ENCODE measurements around the gene DTNA. TPM values are rescaled to one million over a fixed set of nuclear protein-coding genes. Genes with fewer than 3 reads are reported as not detected.

Gene DTNA
- total RNA-seq, 1 experiment from 2014 or later: 0.77 TPM

DNA sequence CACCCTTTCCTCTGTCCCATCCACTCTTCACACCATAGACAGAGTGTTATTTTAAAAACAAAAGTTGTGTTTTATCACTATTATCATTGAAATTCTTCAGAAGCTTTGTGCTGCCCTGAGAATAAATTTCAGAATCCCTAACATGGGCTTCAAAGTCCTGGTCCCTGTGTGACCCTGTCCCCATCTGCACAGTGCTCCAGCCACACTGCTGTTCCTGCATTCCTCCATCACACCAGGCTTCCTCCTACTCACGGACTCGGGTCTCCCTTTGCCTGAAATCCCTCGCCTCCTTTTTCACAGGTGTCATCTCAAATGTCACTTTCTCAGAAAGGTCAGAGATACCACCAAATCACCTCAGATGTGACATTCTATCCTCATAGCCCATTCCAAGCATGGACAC is 8.2 kb upstream of the DTNA start:
- BruUV-seq (replicated peaks): no TSS peak
- POLR2A ChIA-PET: no interaction called here
- DNase-seq (ENCODE audit: low read depth, low spot score) (no peak), ATAC-seq (no peak)
- CTCF ChIA-PET: no interaction called here
- in situ Hi-C loops (cut with HindIII; ENCODE audit: low pct_unique_long_range_greater_than_20kb, low sequenced_read_pairs): no loop called here
- no peak overlapping the region for H3K4me3 ChIP-seq (ENCODE audit: low read depth in 2 of 2, low read length in 2 of 2)
- peaks cover 2% of the 10 kb centered on the region for H3K4me1 ChIP-seq (ENCODE audit: control insufficient read depth, insufficient read depth, low read length)
- intact Hi-C loops (cut with micrococcal nuclease; ENCODE audit: unreplicated experiment): no loop called here
- H3K36me3 ChIP-seq (ENCODE audit: control insufficient read depth, insufficient read depth, low read length): no peaks in the 10 kb centered on the region
- TF ChIP-seq POLR2AphosphoS5 (IDR thresholded peaks at IDR 0.05; ENCODE audit: low read depth, low read length) (no peak), SIN3A (IDR thresholded peaks at IDR 0.05; ENCODE audit: borderline replicate concordance, insufficient read depth, low read depth, low read length) (no peak)
- no peaks in the 10 kb centered on the region for H3K9me3 ChIP-seq (ENCODE audit: control insufficient read depth, insufficient read depth, low read depth, low read length)
- no peaks in the 10 kb centered on the region for H3K27me3 ChIP-seq (ENCODE audit: control insufficient read depth, insufficient read depth, low read length)
- no peak overlapping the region for H3K27ac ChIP-seq (ENCODE audit: low read length)

GRCh38 chr18:34702814-34703213 is 7.3 kb upstream of the DTNA start:
- intact Hi-C loops (cut with micrococcal nuclease; ENCODE audit: unreplicated experiment) (no loop called here), in situ Hi-C loops (cut with HindIII; ENCODE audit: low pct_unique_long_range_greater_than_20kb, low sequenced_read_pairs) (no loop called here)
- Histone ChIP-seq H3K4me3 (ENCODE audit: low read depth in 2 of 2, low read length in 2 of 2) (no peak overlapping the region), H3K27ac (ENCODE audit: low read length) (no peak overlapping the region), H3K36me3 (ENCODE audit: control insufficient read depth, insufficient read depth, low read length) (no peaks in the 10 kb centered on the region), H3K4me1 (ENCODE audit: control insufficient read depth, insufficient read depth, low read length) (peaks cover 9% of the 10 kb centered on the region), H3K9me3 (ENCODE audit: control insufficient read depth, insufficient read depth, low read depth, low read length) (no peaks in the 10 kb centered on the region), H3K27me3 (ENCODE audit: control insufficient read depth, insufficient read depth, low read length) (no peaks in the 10 kb centered on the region)
- ATAC-seq: no peak
- ChIA-PET POLR2A (no interaction called here), CTCF (no interaction called here)
- no peak for DNase-seq (ENCODE audit: low read depth, low spot score)
- no TSS peak for BruUV-seq (replicated peaks)
- TF ChIP-seq, protein P1, sequence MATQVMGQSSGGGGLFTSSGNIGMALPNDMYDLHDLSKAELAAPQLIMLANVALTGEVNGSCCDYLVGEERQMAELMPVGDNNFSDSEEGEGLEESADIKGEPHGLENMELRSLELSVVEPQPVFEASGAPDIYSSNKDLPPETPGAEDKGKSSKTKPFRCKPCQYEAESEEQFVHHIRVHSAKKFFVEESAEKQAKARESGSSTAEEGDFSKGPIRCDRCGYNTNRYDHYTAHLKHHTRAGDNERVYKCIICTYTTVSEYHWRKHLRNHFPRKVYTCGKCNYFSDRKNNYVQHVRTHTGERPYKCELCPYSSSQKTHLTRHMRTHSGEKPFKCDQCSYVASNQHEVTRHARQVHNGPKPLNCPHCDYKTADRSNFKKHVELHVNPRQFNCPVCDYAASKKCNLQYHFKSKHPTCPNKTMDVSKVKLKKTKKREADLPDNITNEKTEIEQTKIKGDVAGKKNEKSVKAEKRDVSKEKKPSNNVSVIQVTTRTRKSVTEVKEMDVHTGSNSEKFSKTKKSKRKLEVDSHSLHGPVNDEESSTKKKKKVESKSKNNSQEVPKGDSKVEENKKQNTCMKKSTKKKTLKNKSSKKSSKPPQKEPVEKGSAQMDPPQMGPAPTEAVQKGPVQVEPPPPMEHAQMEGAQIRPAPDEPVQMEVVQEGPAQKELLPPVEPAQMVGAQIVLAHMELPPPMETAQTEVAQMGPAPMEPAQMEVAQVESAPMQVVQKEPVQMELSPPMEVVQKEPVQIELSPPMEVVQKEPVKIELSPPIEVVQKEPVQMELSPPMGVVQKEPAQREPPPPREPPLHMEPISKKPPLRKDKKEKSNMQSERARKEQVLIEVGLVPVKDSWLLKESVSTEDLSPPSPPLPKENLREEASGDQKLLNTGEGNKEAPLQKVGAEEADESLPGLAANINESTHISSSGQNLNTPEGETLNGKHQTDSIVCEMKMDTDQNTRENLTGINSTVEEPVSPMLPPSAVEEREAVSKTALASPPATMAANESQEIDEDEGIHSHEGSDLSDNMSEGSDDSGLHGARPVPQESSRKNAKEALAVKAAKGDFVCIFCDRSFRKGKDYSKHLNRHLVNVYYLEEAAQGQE (IDR thresholded peaks at IDR 0.05; ENCODE audit: insufficient read depth in 1 of 2, low read depth in 2 of 2, low read length in 1 of 2): no peak
- no peak for TF ChIP-seq SIN3A (IDR thresholded peaks at IDR 0.05; ENCODE audit: borderline replicate concordance, insufficient read depth, low read depth, low read length)
- TF ChIP-seq, protein P2, sequence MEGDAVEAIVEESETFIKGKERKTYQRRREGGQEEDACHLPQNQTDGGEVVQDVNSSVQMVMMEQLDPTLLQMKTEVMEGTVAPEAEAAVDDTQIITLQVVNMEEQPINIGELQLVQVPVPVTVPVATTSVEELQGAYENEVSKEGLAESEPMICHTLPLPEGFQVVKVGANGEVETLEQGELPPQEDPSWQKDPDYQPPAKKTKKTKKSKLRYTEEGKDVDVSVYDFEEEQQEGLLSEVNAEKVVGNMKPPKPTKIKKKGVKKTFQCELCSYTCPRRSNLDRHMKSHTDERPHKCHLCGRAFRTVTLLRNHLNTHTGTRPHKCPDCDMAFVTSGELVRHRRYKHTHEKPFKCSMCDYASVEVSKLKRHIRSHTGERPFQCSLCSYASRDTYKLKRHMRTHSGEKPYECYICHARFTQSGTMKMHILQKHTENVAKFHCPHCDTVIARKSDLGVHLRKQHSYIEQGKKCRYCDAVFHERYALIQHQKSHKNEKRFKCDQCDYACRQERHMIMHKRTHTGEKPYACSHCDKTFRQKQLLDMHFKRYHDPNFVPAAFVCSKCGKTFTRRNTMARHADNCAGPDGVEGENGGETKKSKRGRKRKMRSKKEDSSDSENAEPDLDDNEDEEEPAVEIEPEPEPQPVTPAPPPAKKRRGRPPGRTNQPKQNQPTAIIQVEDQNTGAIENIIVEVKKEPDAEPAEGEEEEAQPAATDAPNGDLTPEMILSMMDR (IDR thresholded peaks at IDR 0.05): no peak
- TF ChIP-seq POLR2AphosphoS5 (IDR thresholded peaks at IDR 0.05; ENCODE audit: low read depth, low read length): no peak
- no peak for TF ChIP-seq TCF7L2 (IDR thresholded peaks at IDR 0.05; ENCODE audit: low read depth, low read length)

GRCh38 chr18:34704074-34704473 is 6.0 kb upstream of the DTNA start:
- intact Hi-C loops (cut with micrococcal nuclease; ENCODE audit: unreplicated experiment) (no loop called here), in situ Hi-C loops (cut with HindIII; ENCODE audit: low pct_unique_long_range_greater_than_20kb, low sequenced_read_pairs) (no loop called here)
- H3K4me3 ChIP-seq (ENCODE audit: low read depth in 2 of 2, low read length in 2 of 2): no peak overlapping the region
- ChIA-PET POLR2A (no interaction called here), CTCF (no interaction called here)
- H3K27me3 ChIP-seq (ENCODE audit: control insufficient read depth, insufficient read depth, low read length): no peaks in the 10 kb centered on the region
- DNase-seq (ENCODE audit: low read depth, low spot score) (no peak), ATAC-seq (no peak)
- no TSS peak for BruUV-seq (replicated peaks)
- H3K27ac ChIP-seq (ENCODE audit: low read length): no peak overlapping the region
- TF ChIP-seq, protein P1 (IDR thresholded peaks at IDR 0.05; ENCODE audit: insufficient read depth in 1 of 2, low read depth in 2 of 2, low read length in 1 of 2): no peak
- TF ChIP-seq, protein P2 (IDR thresholded peaks at IDR 0.05): no peak
- no peaks in the 10 kb centered on the region for H3K36me3 ChIP-seq (ENCODE audit: control insufficient read depth, insufficient read depth, low read length)
- no peaks in the 10 kb centered on the region for H3K9me3 ChIP-seq (ENCODE audit: control insufficient read depth, insufficient read depth, low read depth, low read length)
- H3K4me1 ChIP-seq (ENCODE audit: control insufficient read depth, insufficient read depth, low read length): peaks cover 9% of the 10 kb centered on the region

All from Panc1 (cell line).